Right hindlimb (tissue), 1 donor: ENCODE data around the gene PMPCB.

Experiments
- DNase-seq: peaks from one replicate; pipeline ENCODE4 v3.0.0-alpha.2; 2018

The PMPCB gene

GRCh38 chr7:103336761-103337160, 39.5 kb downstream of the PMPCB start:
- no peak for DNase-seq

GRCh38 chr7:103338864-103339263, 41.6 kb downstream of the PMPCB start:
- no peak for DNase-seq

DNA sequence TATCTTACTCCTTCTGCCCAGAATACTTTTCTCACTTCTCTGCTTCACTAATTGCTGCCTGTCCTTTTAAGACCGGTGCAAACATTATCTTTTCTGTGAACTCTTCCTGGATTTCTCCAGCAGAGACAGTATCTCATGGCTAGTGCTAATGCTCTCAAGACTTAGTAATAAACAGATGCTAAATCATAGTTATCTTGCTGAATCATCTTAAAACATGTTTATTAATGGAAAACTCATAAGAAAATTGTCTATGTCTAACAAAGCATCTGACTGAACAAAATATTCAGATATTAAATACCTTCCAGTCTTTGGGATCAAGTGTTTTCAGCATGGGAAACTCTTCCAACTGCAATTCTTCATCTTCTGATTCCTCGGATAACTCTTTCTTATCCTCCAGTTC, 44.2 kb downstream of the PMPCB start:
- DNase-seq, result no peak

- DNase-seq, result no peak
Measured at GRCh38 chr7:103343332-103343731, 46.1 kb downstream of the PMPCB start.

- no peak for DNase-seq
Measured at GRCh38 chr7:103343758-103344452, 46.7 kb downstream of the PMPCB start.

- DNase-seq, result peak; percentile 91
Measured at GRCh38 chr7:103344453-103345149, 47.4 kb downstream of the PMPCB start, which contains the start of gene DNAJC2. Gene DNAJC2, minus strand, starts transcription at chr7:103344767. Its CDS starts 145 bp downstream, at chr7:103344622.

- no peak for DNase-seq
Measured at GRCh38 chr7:103346396-103346795, 49.2 kb downstream of the PMPCB start.

GRCh38 chr7:103347507-103348267, 50.5 kb downstream of the PMPCB start, which contains the start of gene PSMC2:
Gene PSMC2, plus strand, starts transcription at chr7:103347643. Its CDS starts 69 bp downstream, at chr7:103347712.
- peak; percentile 93 for DNase-seq

DNA sequence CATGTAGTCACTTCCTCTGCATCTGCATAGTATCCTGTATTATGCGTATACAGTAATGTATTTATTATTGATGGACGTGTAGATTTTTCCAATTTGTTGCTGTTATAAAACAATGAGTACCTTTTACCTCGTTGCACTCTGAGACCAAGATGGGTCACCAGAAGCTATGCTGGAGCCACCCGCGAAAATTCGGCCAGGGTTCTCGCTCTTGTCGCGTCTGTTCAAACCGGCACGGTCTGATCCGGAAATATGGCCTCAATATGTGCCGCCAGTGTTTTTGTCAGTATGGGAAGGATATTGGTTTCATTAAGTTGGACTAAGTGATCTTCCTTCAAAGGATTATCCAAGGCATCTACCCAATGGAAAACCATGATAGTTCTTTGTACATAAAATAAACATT, 51.2 kb downstream of the PMPCB start:
- DNase-seq, result no peak

- DNase-seq, result no peak
Measured at GRCh38 chr7:103348959-103349358, 51.7 kb downstream of the PMPCB start.

DNA sequence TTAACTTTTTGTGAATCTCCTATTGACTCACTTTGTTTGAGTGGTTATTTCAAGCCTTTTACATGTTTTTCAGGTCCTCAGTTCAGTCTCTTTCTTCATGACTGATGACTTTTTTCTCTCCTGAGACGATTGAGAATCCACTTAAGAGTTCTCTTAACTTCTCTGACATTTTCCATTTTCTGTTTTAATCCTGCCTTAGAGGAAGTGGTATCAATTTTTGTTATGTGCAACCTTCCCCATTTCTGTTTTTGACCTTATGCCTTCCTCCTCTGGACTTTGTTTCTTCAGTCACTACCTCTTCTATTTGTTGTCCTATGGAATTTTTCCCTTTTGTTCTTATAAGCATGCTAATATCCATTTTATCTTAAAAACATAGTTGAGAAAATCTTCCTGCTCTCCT, 52.6 kb downstream of the PMPCB start:
- DNase-seq, result no peak
